DOHH2 (cell line): ENCODE results near the gene P4HB.

ENCODE experiments used
- CTCF ChIP-seq: fragments of 200-600 bp; sonication (generic); IDR thresholded peaks from one replicate; pipeline ENCODE4 v1.5.1; 2014; ENCODE audit warnings: antibody characterized with exemption, mild to moderate bottlenecking, low read depth, low read length; ENCODE audit not compliant: poor library complexity, severe bottlenecking
- EZH2phosphoT487 ChIP-seq: fragments of 200-600 bp; sonication (generic); IDR thresholded peaks from 2 replicates; pipeline ENCODE4 v1.6.1; 2017; ENCODE audit warnings: borderline replicate concordance, mild to moderate bottlenecking, antibody characterized with exemption, low read length, moderate library complexity, mixed read lengths

DNA sequence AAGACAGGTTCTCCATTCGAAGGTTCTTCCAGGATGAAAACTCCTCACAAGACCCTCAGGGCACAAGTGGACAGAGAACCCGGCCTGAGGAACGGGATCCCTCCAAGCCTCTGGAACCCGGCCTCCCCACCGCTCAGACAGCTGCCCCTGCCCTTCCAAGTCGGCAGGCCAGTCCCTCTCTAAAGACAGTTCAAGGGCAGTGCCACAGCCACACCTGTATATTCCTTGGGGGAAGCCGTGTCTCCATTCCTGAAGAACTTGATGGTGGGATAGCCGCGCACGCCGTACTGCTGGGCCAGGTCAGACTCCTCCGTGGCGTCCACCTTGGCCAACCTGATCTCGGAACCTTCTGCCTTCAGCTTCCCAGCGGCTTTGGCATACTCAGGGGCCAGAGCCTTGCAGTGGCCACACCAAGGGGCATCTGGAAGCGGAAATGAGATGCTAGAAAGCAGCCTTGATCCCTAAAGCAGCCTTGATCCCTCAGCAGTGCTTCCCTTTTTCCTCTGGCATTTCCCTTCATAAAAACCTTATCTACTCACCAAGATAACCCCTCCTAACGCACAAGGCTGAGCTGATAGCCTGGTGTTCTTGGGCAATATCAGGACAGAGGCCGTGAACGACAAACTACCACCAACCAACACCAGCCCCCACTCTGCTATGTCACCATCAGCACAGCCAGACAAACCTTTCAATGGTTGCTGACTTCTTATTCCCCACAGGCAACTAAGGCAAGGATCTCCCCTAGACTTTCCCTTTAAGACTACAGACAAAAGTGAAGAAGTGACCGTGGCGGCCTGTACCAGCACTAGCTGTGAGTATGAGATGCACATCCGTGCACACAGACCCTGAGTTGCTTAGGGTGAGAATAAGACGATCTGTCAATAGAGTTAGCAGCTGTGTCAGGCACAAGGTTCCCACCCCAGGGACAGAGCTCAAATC is 1.1 kb downstream of the P4HB start:
- TF ChIP-seq CTCF (no peak), EZH2phosphoT487 (no peak)
